Measurements from ENCODE around the gene TLX1. TPM values are rescaled to one million over a fixed set of nuclear protein-coding genes. Genes with fewer than 3 reads are reported as not detected.

Gene TLX1
- total RNA-seq, 4 donors from 2014 or later, result not detected

DNA sequence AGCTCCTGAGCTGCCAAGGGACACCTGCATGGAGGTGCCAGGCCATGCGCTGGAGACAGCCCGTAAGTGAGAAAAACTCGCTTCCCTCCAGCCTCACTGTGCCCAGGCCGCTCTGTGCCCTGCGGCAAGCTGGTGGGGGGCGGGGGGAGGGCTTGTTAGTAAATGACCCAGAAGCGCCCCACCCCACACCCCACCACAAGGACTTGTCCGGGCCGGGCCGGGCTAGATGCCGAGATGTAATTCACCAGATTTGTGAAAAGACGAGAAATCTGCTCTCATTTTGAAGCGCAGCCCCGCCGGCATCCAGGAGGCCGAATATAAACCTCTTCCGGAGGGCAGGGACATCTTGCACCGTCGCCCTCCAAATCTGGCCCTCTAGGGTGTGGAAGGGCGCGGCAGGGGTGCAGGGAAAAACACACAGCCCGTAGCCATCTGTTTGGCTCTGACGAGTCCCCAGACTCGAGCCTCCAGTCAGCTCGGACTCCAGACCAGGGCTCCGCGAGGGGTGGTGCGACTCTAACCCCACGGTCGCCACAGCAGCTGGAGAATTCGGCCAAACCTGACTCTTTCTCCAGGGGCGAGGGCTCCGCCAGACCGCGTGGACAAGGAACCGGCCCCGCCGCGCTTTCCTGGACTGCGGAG lies 14.8 kb downstream of the TLX1 start:
- TF ChIP-seq, protein P1, sequence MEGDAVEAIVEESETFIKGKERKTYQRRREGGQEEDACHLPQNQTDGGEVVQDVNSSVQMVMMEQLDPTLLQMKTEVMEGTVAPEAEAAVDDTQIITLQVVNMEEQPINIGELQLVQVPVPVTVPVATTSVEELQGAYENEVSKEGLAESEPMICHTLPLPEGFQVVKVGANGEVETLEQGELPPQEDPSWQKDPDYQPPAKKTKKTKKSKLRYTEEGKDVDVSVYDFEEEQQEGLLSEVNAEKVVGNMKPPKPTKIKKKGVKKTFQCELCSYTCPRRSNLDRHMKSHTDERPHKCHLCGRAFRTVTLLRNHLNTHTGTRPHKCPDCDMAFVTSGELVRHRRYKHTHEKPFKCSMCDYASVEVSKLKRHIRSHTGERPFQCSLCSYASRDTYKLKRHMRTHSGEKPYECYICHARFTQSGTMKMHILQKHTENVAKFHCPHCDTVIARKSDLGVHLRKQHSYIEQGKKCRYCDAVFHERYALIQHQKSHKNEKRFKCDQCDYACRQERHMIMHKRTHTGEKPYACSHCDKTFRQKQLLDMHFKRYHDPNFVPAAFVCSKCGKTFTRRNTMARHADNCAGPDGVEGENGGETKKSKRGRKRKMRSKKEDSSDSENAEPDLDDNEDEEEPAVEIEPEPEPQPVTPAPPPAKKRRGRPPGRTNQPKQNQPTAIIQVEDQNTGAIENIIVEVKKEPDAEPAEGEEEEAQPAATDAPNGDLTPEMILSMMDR (IDR thresholded peaks at IDR 0.05; ENCODE audit: low read depth), result no peak

DNA sequence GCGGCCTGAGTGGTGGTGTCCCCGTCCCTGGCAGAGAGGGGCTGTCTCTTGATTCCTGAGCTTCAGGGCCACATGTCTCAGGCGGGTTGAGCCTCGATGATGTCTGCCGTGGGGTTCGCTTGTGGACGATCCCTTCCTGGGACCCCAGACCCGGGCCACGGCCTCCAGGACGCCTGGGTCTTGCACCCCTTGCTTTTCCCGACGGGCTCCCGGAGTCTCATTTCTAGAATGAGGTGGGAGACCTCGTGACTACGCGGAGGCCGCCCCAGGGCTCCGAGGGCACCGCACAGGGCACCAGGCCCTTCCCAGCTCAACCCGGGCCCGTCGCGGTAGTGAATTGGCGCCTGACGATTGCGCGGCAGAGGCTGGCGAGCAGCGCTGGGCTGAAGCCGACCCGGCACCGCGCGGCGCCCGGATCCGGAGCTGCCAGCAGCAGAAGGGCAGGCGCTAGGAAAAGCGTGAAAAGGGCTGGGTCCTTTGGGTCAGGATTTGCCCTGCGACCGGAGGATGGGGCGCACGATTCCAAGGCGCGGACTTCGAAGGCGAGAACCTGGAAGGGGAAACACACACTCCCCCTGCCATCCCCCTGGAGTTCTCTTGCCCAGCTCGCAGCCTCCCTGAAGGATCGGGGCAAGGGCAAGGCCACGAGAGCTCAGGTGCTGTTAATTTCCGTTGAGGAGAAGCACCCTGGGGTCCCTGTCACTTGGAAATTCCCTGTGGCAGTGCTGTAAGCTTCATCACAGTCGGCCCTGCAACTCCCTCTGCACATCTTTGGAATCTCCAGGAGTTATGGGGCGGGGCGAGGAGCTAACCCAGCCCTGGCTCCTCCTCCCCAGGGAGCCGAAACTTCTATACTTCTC lies 15.5 kb downstream of the TLX1 start:
- TF ChIP-seq, protein P1 (IDR thresholded peaks at IDR 0.05; ENCODE audit: low read depth), result no peak

DNA sequence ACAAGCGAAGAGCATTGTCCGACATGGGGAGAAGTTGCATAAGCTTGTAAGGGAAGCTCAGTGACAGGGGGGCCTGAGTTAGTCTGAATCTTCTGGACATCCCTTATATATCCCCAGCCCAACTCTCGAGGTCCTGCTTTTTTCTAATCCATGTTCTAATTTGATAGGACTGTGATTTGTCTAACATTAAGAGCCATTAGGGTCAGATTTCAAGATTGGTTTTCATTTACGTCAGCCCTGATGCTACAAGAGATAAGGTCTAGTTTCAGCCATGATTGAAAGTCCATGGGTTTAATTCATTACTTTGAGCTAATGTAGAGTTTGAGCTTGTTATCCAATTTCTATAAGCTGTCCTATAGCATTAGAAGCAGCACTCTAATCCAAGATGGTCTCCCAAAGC lies 20.3 kb downstream of the TLX1 start:
- TF ChIP-seq, protein P1 (IDR thresholded peaks at IDR 0.05; ENCODE audit: low read depth), result no peak

DNA sequence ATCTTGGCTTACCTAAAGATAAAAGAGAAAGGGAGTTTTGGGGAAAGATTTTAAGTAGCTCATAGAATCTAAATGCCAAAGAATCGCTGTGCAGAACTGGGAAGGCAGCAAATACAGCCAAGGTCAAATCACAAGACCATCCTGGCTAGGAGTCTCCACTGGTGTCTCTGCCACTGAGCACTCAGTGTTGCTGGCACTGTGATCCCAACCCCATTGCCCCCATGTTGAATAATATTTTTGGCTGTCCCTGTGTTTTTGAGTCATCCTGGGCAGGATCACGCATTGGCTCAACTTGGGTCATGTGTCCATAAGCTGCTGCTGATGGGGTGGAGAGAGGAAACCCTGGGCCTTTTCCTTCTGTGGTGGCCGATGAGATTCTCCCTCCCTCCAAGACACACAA lies 21.2 kb downstream of the TLX1 start:
- TF ChIP-seq, protein P1 (IDR thresholded peaks at IDR 0.05; ENCODE audit: low read depth), result no peak

DNA sequence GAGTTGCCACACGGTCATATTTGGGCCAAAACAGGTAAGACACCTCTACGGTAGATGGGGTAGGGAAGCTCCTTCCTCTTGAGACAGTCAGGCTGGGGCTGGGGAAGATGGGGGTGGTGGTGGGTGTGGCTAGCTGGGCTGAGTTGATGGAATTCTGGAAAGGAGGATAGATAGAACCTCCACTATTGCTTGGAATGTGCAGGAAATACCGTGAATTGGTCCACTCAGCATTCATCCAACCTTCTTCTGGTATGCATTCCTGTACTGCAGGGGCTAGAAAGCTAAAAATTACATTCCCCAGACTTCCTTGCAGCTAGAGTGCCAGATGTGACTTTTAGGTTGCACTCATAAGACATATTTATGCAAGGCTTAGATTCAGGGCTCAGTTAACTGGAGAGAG lies 24.8 kb downstream of the TLX1 start:
- TF ChIP-seq, protein P1 (IDR thresholded peaks at IDR 0.05; ENCODE audit: low read depth), result no peak

DNA sequence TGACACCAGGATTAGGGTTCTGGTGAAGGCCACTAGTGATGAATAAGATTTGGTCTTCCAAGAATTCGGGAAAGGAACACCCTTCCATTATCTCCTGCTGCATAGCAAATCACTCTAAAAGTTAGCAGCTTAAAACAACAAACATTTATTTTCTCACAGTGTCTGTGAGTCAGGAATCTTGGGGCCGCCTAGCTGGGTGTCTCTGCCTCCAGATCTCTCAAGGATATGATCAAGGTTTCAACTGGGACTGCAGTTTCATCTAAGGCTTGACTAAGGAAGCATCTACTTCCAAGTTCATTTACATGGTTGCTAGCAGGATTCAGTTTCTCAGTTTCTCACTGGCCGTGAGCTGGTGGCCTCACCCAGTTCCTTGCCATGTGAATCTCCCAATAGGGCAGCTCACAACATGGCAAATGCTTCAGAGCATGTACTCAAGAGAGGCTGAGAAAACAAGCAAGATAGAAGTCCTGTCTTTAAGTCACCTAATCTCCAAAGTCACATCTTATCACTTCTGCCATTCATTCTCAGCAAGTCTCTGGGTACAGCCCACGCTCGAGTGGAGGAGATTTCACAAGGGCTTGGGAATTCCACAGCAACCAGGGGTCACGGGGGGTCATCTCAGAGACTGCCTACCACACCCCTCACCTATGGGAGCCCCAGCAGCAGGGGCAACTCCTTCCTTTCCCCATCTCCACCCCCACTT lies 26.8 kb downstream of the TLX1 start:
- TF ChIP-seq, protein P1 (IDR thresholded peaks at IDR 0.05; ENCODE audit: low read depth), result no peak
